Measurements from ENCODE around the gene TTYH3.

DNA sequence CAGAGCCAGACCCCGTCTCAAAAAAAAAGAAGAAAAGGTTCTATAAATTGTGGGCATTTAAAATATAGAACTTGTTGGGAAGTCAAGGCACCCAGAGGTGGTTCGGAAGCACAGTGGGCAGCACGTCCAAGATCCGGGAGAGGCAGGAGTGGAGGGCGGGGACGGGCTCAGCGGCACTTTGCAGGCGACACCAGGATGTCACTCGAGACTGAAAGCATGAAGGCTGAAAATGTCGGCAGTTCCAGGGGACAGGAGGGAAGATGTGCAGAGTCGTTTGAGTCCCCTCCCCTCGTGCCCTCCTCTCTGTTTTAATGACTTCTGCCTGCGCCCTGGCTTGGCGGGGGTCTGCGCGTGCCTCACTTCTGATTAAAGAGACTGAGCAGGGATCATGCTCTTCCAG, 42.4 kb upstream of the TTYH3 start:
- no peak for TF ChIP-seq GATA2 (IDR thresholded peaks at IDR 0.05; ENCODE audit: low read depth, low read length)
- TF ChIP-seq GATA3 (IDR thresholded peaks at IDR 0.05; ENCODE audit: low read depth, low read length), result no peak
